ENCODE results near the gene TBC1D14. TPM values are rescaled to one million over a fixed set of nuclear protein-coding genes. Genes with fewer than 3 reads are reported as not detected.

Gene TBC1D14
- polyA plus RNA-seq, 3 donors, result 36.3 to 44.7 (median 39.3) TPM

- peak overlapping the region in 3 of 7 donors; percentile 0 to 72 (median 47) for H3K27ac Mint-ChIP-seq
- Histone ChIP-seq H4K20me1 (ENCODE audit: insufficient read depth, low read length) (peaks cover 72% of the 10 kb centered on the region), H3K9ac (ENCODE audit: insufficient read depth, low read length, poor library complexity, severe bottlenecking) (no peak overlapping the region), H3K4me3 (replicated peaks in 1 of 3; ENCODE audit: low read depth in 2 of 3, low read length in 3 of 3) (peak overlapping the region in 1 of 3 experiments; percentile 18), H3K4me1 (ENCODE audit: control insufficient read depth in 1 of 2, insufficient read depth in 2 of 2, low read length in 2 of 2) (peaks cover 68 to 73% of the 10 kb centered on the region in 2 donors), H2AFZ (ENCODE audit: insufficient read depth, low read depth, low read length, poor library complexity, severe bottlenecking) (no peak overlapping the region), H3K27me3 (ENCODE audit: control insufficient read depth in 2 of 2, insufficient read depth in 2 of 2, low read length in 2 of 2) (no peaks in the 10 kb centered on the region), H3K9me3 (replicated peaks in 1 of 2; ENCODE audit: control insufficient read depth in 1 of 2, insufficient read depth in 1 of 2, low read length in 2 of 2) (no peaks in the 10 kb centered on the region), H3K36me3 (replicated peaks in 1 of 2; ENCODE audit: control insufficient read depth in 1 of 2, insufficient read depth in 2 of 2, low read length in 2 of 2) (no peaks in the 10 kb centered on the region), H3K27ac (ENCODE audit: low read depth in 1 of 2, low read length in 2 of 2) (no peak overlapping the region), H3K79me2 (ENCODE audit: insufficient read depth, low read length) (peaks cover 77% of the 10 kb centered on the region), H3K4me2 (replicated peaks; ENCODE audit: extremely low read depth, low read length, poor library complexity, severe bottlenecking) (peak overlapping the region; percentile 23)
- TF ChIP-seq, protein P1, sequence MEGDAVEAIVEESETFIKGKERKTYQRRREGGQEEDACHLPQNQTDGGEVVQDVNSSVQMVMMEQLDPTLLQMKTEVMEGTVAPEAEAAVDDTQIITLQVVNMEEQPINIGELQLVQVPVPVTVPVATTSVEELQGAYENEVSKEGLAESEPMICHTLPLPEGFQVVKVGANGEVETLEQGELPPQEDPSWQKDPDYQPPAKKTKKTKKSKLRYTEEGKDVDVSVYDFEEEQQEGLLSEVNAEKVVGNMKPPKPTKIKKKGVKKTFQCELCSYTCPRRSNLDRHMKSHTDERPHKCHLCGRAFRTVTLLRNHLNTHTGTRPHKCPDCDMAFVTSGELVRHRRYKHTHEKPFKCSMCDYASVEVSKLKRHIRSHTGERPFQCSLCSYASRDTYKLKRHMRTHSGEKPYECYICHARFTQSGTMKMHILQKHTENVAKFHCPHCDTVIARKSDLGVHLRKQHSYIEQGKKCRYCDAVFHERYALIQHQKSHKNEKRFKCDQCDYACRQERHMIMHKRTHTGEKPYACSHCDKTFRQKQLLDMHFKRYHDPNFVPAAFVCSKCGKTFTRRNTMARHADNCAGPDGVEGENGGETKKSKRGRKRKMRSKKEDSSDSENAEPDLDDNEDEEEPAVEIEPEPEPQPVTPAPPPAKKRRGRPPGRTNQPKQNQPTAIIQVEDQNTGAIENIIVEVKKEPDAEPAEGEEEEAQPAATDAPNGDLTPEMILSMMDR (IDR thresholded peaks at IDR 0.05), result no peak
- peaks cover 0 to 2% (median 0%) of the 10 kb centered on the region in 7 donors for H3K9me3 Mint-ChIP-seq
- intact Hi-C loops (cut with micrococcal nuclease), result loop anchor here (10.0 kb wide), 2 partner anchors 132 to 152 kb away; partner anchors contain the start of genes GRPEL1 (in 1 of the 2) and TADA2B (in 1 of the 2)
- DNase-seq, result peak in 1 of 3 donors; percentile 29
- H3K36me3 Mint-ChIP-seq, result peaks cover 7 to 11% of the 10 kb centered on the region in 2 donors
- WGBS (ENCODE audit: insufficient coverage), result 0% methylated on average over 3 of the region's 4 CpGs
- H3K4me3 Mint-ChIP-seq, result peak overlapping the region in 1 of 2 donors; percentile 58
- H3K4me1 Mint-ChIP-seq, result peaks cover 80% of the 10 kb centered on the region
- H3K27me3 Mint-ChIP-seq (ENCODE audit: low read depth in 3 of 3), result peaks cover 2 to 6% (median 4%) of the 10 kb centered on the region in 3 donors
Measured at GRCh38 chr4:6912441-6912840, 2.8 kb downstream of the TBC1D14 start.

DNA sequence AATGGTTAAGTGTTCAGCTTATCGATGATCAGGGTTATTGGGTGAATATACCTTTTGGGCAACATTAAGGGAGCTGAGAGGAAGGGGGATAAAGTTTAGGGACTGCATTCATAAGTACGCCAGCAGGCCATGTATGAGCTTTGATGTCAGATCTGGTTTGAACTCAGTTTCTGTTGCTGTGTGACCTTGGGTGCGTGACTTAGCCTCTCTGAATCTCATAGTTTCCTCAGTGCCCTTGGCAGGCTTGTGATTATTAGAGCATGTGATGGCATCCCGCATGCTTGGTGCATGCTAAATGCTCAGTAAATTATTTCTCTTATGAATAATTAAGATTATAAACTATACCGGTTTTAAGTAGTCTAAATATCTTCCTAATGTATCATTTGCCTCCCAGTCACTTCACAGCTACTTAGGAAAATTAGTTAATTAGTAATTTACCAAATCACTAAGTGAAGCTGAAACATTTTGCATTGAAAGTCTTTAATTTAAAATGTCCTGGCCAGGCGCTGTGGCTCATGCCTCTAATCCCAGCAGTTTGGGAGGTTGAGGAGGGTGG, 3.8 kb downstream of the TBC1D14 start:
- 100% methylated on average over 2 of the region's 6 CpGs for WGBS (ENCODE audit: insufficient coverage)
- peaks cover 7 to 11% of the 10 kb centered on the region in 2 donors for H3K36me3 Mint-ChIP-seq
- no peak overlapping the region for H3K4me3 Mint-ChIP-seq
- TF ChIP-seq, protein P1 (IDR thresholded peaks at IDR 0.05), result no peak
- peak overlapping the region in 1 of 7 donors; percentile 59 for H3K27ac Mint-ChIP-seq
- Histone ChIP-seq H3K4me1 (ENCODE audit: control insufficient read depth in 1 of 2, insufficient read depth in 2 of 2, low read length in 2 of 2) (peaks cover 68 to 73% of the 10 kb centered on the region in 2 donors), H3K4me2 (replicated peaks; ENCODE audit: extremely low read depth, low read length, poor library complexity, severe bottlenecking) (no peak overlapping the region), H3K9me3 (replicated peaks in 1 of 2; ENCODE audit: control insufficient read depth in 1 of 2, insufficient read depth in 1 of 2, low read length in 2 of 2) (no peaks in the 10 kb centered on the region), H3K4me3 (replicated peaks in 1 of 3; ENCODE audit: low read depth in 2 of 3, low read length in 3 of 3) (no peak overlapping the region), H4K20me1 (ENCODE audit: insufficient read depth, low read length) (peaks cover 82% of the 10 kb centered on the region), H3K27ac (ENCODE audit: low read depth in 1 of 2, low read length in 2 of 2) (no peak overlapping the region), H2AFZ (ENCODE audit: insufficient read depth, low read depth, low read length, poor library complexity, severe bottlenecking) (no peak overlapping the region), H3K36me3 (replicated peaks in 1 of 2; ENCODE audit: control insufficient read depth in 1 of 2, insufficient read depth in 2 of 2, low read length in 2 of 2) (no peaks in the 10 kb centered on the region), H3K9ac (ENCODE audit: insufficient read depth, low read length, poor library complexity, severe bottlenecking) (no peak overlapping the region), H3K79me2 (ENCODE audit: insufficient read depth, low read length) (peaks cover 83% of the 10 kb centered on the region), H3K27me3 (ENCODE audit: control insufficient read depth in 2 of 2, insufficient read depth in 2 of 2, low read length in 2 of 2) (no peaks in the 10 kb centered on the region)
- DNase-seq, result no peak
- H3K4me1 Mint-ChIP-seq, result peaks cover 80% of the 10 kb centered on the region
- peaks cover 0 to under 1% (median 0%) of the 10 kb centered on the region in 3 donors for H3K27me3 Mint-ChIP-seq (ENCODE audit: low read depth in 3 of 3)
- H3K9me3 Mint-ChIP-seq, result peaks cover 0 to 2% (median 0%) of the 10 kb centered on the region in 7 donors
- intact Hi-C loops (cut with micrococcal nuclease), result loop anchor here (10.0 kb wide), 2 partner anchors 131 to 151 kb away; partner anchors contain the start of genes GRPEL1 (in 1 of the 2) and TADA2B (in 1 of the 2)

Measured in CD14-positive monocyte (primary cell).